ENCODE measurements around the gene H6PD.

Gene H6PD

GRCh38 chr1:9262096-9262986 is 27.8 kb downstream of the H6PD start:
- no peak for DNase-seq

DNA sequence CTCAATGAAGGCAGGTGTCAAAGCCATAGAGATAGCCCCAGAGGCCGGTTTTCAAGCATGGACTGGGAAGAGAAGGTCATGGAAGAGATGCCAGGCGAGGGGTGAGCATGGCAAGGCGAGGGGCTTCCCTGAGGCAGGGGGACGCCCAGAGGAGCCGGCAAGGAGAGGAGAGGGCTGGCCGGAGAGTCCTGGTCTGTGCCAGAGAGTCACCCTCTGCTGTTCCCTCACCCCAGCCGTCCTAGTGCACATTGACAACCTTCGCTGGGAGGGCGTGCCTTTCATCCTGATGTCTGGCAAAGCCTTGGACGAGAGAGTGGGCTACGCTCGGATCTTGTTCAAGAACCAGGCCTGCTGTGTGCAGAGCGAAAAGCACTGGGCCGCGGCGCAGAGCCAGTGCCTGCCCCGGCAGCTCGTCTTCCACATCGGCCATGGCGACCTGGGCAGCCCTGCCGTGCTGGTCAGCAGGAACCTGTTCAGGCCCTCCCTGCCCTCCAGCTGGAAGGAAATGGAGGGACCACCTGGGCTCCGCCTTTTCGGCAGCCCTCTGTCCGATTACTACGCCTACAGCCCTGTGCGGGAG is 28.8 kb downstream of the H6PD start:
- no peak for DNase-seq

DNA sequence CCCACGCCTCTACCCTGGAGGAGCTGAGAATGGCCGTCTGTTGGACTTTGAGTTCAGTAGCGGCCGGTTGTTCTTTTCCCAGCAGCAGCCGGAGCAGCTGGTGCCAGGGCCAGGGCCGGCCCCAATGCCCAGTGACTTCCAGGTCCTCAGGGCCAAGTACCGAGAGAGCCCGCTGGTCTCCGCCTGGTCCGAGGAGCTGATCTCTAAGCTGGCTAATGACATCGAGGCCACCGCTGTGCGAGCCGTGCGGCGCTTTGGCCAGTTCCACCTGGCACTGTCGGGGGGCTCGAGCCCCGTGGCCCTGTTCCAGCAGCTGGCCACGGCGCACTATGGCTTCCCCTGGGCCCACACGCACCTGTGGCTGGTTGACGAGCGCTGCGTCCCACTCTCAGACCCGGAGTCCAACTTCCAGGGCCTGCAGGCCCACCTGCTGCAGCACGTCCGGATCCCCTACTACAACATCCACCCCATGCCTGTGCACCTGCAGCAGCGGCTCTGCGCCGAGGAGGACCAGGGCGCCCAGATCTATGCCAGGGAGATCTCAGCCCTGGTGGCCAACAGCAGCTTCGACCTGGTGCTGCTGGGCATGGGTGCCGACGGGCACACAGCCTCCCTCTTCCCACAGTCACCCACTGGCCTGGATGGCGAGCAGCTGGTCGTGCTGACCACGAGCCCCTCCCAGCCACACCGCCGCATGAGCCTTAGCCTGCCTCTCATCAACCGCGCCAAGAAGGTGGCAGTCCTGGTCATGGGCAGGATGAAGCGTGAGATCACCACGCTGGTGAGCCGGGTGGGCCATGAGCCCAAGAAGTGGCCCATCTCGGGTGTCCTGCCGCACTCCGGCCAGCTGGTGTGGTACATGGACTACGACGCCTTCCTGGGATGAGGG is 29.7 kb downstream of the H6PD start:
- no peak for DNase-seq

DNA sequence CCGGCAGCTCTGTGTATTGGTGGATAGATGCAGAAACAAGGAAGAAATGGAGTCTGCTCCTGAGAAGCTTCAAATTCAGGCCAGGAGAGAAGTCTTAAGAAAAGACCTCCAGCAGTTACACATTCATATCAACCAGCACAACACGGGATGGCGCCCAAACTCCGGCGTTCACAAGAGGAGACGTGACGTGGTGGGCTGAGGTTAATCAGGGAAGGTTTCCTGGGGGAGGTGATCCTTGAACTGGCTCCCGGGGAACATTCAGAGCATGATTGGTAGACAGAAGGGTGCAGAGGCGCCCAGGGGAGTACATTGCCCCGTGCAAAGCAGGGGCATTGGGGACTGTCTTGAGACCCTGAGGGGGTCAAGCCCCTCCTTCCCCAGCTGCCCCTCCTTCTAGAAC is 30.5 kb downstream of the H6PD start:
- no peak for DNase-seq

GRCh38 chr1:9265968-9266367 is 31.4 kb downstream of the H6PD start:
- DNase-seq = no peak

DNA sequence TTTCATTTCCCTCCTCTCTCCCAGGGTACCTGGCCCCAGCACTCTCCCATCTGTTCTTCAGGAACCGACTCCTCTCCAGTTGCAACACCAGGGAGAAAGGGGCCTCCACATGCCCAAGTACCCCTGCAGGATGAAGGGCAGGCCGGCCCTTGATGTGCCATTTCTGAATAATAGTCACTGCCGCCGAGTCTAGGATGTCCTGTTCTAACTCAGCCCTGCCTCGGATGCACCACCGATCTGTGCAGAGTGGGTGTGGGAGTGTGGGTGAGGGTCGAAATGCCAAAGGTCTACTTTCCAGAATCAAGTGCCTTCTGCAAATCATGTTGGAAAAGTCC is 32.7 kb downstream of the H6PD start:
- DNase-seq = no peak

DNA sequence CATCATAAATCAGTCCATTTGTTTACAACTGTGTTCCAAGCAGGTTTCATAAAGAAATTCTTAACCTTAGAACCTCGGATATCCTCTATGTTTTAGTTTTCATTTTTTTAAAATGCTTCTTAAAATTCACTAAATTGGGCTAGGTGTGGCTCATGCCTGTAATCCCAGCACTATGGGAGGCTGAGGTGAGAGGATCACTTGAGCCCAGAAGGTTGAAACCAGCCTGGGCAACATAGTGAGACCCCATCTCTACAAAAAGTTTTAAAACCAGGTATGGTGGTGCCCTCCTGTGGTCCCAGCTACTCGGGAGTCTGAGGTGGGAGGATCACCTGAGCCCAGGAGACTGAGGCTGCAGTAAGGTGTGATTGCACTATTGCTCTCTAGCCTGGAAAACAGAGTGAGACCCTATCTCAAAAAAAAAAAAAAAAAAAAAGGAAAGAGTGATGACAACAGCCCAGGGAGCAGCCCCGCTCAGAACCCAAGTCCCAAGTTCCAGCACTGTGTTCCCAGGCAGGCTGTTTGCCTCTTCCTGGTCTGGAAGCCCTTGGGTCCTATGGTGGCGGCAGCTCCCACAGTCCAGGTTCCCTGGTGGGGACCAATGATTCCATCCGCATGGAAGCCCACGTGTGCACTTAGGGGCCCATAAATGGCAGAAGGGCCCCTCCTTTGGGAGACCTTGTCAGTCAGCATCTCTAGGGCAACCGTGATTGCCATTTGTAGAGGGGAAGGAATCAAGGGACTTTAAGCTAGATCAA is 33.4 kb downstream of the H6PD start:
- DNase-seq = no peak

DNA sequence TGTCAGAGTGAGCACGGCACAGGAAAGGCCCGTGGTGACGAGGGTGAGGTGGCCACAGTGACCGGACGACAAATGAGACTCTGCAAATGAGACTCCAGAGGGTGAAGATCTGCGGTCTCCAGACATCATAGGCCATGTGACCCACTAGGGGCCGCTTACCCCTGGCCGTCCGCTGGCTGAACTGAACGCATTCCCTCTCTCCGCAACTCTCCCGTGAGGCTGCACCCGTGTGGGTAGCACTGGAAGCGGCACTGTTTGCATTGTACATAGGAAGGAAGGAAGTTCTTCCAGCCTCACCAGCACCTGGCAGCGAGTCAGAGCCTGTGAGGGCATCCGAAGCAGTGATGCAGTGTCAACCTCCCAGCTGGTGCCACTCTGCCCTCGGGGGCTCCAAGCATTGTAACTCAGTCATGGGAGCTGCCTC is 34.5 kb downstream of the H6PD start:
- DNase-seq = no peak

GRCh38 chr1:9269721-9270120 is 35.1 kb downstream of the H6PD start:
- DNase-seq = no peak

DNA sequence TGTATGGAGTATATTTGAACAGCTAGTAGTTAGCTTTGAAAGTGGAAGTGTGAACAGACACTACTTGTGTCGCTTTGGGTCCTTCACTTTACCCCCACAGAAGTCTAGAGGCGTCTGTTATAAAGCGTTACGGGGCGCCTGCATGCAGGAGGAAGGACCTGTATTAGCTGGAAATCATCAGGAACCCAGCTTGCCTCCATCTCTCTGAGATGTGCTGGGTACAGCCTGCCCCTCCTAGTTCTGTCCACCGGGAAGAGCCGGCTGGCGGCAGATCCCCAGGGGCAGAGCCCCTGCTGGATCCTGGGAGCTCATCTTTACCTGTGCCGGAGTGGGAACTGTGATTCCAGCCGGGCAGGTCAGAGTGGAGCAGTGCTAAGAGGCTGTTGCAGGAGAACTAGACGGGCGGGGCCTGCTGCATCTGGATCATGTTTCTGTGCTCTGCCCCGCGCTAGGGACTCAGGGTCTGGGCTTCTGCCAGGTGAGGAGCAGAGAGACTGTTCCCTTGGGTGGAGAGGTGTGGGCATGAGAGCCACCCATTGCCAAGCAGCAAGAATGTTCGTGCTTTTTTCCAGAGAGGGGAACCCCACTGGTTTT is 35.8 kb downstream of the H6PD start:
- DNase-seq = no peak

GRCh38 chr1:9271283-9271682 is 36.7 kb downstream of the H6PD start:
- no peak for DNase-seq

DNA sequence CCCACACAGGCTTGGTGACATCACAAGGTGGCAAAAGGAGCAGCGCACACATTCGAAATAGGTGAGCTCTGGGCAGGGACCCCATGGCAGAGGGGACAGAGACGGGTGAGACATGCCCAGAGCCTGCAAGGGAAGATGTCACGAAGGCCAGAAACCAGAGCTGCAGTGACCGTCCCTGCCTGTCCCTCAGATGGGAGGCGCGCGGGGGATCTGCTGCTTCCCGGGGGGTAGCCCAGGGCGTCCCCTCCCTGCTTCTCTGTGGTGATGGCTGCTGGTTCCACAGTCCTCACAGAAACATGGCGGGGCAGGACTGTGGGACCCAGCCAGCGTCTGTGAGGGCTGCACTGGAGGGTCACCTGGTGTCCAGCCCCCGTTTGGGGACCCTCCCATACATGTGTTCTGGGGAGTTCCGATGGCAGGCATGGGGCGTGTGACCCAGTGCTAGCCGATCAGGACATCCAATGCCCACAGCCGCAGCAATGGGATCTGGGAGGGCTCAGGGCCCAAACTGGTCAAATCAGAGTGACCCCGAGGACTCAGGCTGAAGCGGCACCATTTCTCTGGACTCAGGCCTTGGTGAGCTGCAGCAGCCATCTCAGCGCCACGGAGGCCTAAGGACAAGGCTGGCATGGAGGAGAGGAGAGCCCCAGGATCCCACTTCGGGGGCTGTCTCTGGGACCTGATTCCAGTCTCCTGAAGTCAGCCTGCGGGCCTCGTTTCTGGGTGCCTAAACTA is 37.5 kb downstream of the H6PD start:
- DNase-seq = no peak

DNA sequence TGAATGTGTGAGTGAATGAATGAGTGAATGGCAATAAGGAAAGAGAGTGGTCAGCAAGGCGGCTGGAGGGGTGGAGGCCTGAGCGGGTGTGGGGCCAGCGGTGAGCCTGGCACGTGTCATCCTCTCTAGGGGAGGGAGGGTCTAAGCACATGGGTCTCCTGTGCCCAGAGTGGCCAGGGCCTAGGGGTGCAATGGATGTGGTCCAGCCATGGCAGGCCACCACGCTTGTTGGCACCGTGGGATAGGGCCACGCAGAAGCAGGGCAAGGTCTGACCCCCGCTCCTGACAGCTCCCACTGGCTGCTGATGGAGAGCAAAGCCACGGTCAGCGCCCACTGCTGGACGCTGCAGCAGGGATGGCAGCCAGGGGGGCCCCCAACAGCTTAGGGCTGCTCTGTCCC is 38.6 kb downstream of the H6PD start:
- DNase-seq = no peak

DNA sequence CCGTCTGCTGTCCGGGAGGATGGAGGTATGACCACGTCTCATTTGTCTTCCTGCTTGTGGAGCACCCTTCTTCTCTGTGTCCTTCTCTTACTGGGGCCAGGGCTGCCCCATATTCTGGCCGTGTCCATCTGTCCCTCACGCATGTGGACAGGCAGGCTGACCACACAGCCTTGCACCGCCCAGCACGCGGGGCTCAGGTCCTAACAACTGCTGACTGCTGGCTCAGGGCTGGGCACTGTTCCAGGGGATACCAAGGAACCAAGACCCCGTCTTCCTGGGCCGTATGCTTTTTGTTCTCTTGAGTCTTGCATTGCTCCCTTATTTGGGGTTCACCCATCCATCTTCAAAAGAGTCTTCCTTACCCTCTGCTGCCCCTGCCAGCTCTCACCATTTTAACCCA is 40.6 kb downstream of the H6PD start:
- no peak for DNase-seq

DNA sequence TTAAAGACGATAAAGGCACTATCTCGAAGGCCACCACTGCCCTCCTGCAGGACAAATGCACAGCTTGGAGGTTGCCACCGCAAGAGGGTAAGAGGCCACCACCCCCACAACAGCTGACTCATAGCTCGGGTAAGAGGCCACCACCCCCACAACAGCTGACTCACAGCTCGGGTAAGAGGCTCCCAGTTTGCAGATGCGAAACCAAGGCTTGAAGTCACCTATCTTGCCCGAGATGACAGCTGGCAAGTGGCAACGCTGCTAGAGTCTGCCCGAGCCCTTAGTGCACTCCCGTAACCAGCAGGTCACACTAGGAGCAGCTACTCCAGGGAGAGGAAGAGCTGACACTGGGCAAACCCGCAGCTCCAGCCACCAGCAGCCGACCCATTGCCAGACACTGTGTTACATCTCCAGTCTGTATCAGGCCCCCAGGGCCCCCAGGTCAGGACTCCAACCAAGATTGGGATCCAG is 41.0 kb downstream of the H6PD start:
- DNase-seq = peak; percentile 58

GRCh38 chr1:9278116-9278515 is 43.5 kb downstream of the H6PD start:
- DNase-seq = no peak

GRCh38 chr1:9278585-9279153 is 44.1 kb downstream of the H6PD start:
- no peak for DNase-seq

DNA sequence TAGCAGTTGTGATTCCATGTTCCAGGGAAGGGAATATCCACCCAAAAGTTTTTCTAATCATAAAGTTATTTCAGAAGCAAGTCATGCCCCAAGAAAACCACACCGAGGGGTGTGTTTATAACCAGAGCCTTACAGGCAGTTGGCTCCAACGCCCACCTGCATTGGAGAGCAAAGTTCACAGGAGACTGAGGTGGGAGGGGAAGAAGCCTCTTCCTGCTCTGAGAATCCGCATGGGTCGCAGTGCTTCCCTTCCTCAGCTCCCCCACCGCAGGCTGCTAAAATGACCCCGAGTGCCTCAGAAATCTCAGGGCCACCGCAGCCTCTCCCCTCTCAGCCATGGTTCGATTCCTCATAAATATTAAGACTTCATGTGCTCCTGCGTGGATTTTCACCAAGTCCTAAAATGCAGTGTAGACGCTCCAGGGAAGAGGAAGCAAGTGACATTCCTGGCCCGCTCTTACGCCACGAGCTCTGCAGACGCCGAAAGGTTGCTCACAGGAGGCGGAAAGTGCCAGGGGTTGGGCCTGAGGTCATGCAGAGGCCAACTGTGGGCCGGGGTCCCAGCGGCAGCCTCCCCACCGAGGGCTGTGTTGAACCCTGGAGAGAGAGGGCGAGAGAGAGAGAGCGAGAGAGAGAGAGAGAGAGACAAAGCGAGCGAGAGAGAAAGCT is 44.7 kb downstream of the H6PD start:
- no peak for DNase-seq

- DNase-seq = no peak
These were observed 45.7 kb downstream of the H6PD start for GRCh38 chr1:9280015-9280860.

Measured in SIG-M5 (cell line).